CD14-positive monocyte (primary cell): ENCODE data around the gene RPS6KB2. TPM values are rescaled to one million over a fixed set of nuclear protein-coding genes. Genes with fewer than 3 reads are reported as not detected.

Experiments
- DNase-seq, 3 donors: peaks; one replicate each; pipeline ENCODE4 v3.0.0-alpha.2; 2011 to 2022
- H2AFZ ChIP-seq: 2 replicates; pipeline ENCODE4 v1.6.0; 2012; ENCODE audit warnings: mild to moderate bottlenecking, low read depth, low read length, inconsistent platforms; ENCODE audit not compliant: insufficient read depth, poor library complexity, severe bottlenecking
- H3K27ac ChIP-seq, 2 donors: 1 replicate in 1 of 2; 2 replicates in 1 of 2; pipeline ENCODE4 v1.5.1; 2012 to 2013; ENCODE audit warnings: low read length in 2 of 2, control low read depth in 1 of 2, inconsistent platforms in 1 of 2, low read depth in 1 of 2, mild to moderate bottlenecking in 1 of 2
- H3K27me3 ChIP-seq, 2 donors: one replicate each; pipeline versions ENCODE4 v1.6.0 to v1.6.1; 2011 to 2013; ENCODE audit warnings: low read length in 2 of 2; ENCODE audit not compliant: control insufficient read depth in 2 of 2, insufficient read depth in 2 of 2
- H3K36me3 ChIP-seq, 2 donors: replicated peaks in 1 of 2; 1 replicate in 1 of 2; 2 replicates in 1 of 2; pipeline versions ENCODE4 v1.5.1 to v1.6.1; 2012 to 2013; ENCODE audit warnings: low read length in 2 of 2, control low read depth in 1 of 2, inconsistent platforms in 1 of 2, mild to moderate bottlenecking in 1 of 2; ENCODE audit not compliant: insufficient read depth in 2 of 2, control insufficient read depth in 1 of 2
- H3K4me1 ChIP-seq, 2 donors: 1 replicate in 1 of 2; 2 replicates in 1 of 2; pipeline versions ENCODE4 v1.5.1 to v1.6.1; 2012 to 2013; ENCODE audit warnings: low read length in 2 of 2, control low read depth in 1 of 2, inconsistent platforms in 1 of 2, mild to moderate bottlenecking in 1 of 2, moderate library complexity in 1 of 2; ENCODE audit not compliant: insufficient read depth in 2 of 2, control insufficient read depth in 1 of 2
- H3K4me2 ChIP-seq: replicated peaks from 2 replicates; pipeline ENCODE3; 2012; ENCODE audit warnings: low read length, moderate library complexity, mild to moderate bottlenecking; ENCODE audit not compliant: poor library complexity, severe bottlenecking; ENCODE audit errors: extremely low read depth
- H3K4me3 ChIP-seq, 3 experiments: fragments of 200-600 bp in 1 of 3; sonication (generic) in 1 of 3; replicated peaks in 1 of 3; 1 replicate in 2 of 3; 2 replicates in 1 of 3; pipeline ENCODE4 v1.5.1; 2011 to 2013; ENCODE audit warnings: low read length in 3 of 3, mild to moderate bottlenecking in 3 of 3, control low read depth in 2 of 3, low read depth in 2 of 3, inconsistent platforms in 1 of 3, moderate library complexity in 1 of 3
- H3K79me2 ChIP-seq: 2 replicates; pipeline ENCODE4 v1.6.0; 2012; ENCODE audit warnings: mild to moderate bottlenecking, control low read depth, inconsistent platforms, low read length, moderate library complexity; ENCODE audit not compliant: insufficient read depth
- H3K9ac ChIP-seq: 2 replicates; pipeline ENCODE4 v1.6.0; 2017; ENCODE audit warnings: low read length, mild to moderate bottlenecking; ENCODE audit not compliant: insufficient read depth, poor library complexity, severe bottlenecking
- H3K9me3 ChIP-seq, 2 donors: replicated peaks in 1 of 2; 1 replicate in 1 of 2; 2 replicates in 1 of 2; pipeline versions ENCODE4 v1.5.1 to v1.6.1; 2012 to 2013; ENCODE audit warnings: low read length in 2 of 2, control low read depth in 1 of 2; ENCODE audit not compliant: control insufficient read depth in 1 of 2, insufficient read depth in 1 of 2
- H4K20me1 ChIP-seq: 2 replicates; pipeline ENCODE4 v1.6.0; 2012; ENCODE audit warnings: mild to moderate bottlenecking, low read length, control low read depth, moderate library complexity; ENCODE audit not compliant: insufficient read depth
- H3K27ac Mint-ChIP-seq, 7 donors: one replicate each; pipeline ENCODE4 v1.8.0; 2020; ENCODE audit warnings: mild to moderate bottlenecking in 7 of 7, mixed read lengths in 7 of 7, moderate library complexity in 6 of 7, inconsistent platforms in 2 of 7
- H3K27me3 Mint-ChIP-seq, 3 donors: one replicate each; pipeline ENCODE4 v1.8.0; 2021 to 2022; ENCODE audit warnings: low read depth in 3 of 3, mild to moderate bottlenecking in 3 of 3, mixed read lengths in 3 of 3, moderate library complexity in 3 of 3, inconsistent platforms in 1 of 3
- H3K36me3 Mint-ChIP-seq, 2 donors: one replicate each; pipeline ENCODE4 v1.8.0; 2020; ENCODE audit warnings: mixed read lengths in 2 of 2, inconsistent platforms in 1 of 2, mild to moderate bottlenecking in 1 of 2
- H3K4me1 Mint-ChIP-seq: one replicate; pipeline ENCODE4 v1.8.0; 2020; ENCODE audit warnings: mild to moderate bottlenecking, mixed read lengths
- H3K4me3 Mint-ChIP-seq, 2 donors: one replicate each; pipeline ENCODE4 v1.8.0; 2020; ENCODE audit warnings: mild to moderate bottlenecking in 2 of 2, mixed read lengths in 2 of 2, moderate library complexity in 1 of 2
- H3K9me3 Mint-ChIP-seq, 7 donors: one replicate each; pipeline ENCODE4 v1.8.0; 2020 to 2022; ENCODE audit warnings: mixed read lengths in 7 of 7, mild to moderate bottlenecking in 6 of 7, moderate library complexity in 6 of 7, inconsistent platforms in 2 of 7
- WGBS: methylation state at CpG from one replicate; pipeline ENCODE4 v1.1.5; 2013; ENCODE audit warnings: missing lambda C conversion rate; ENCODE audit not compliant: insufficient coverage; 5-methylcytosine and 5-hydroxymethylcytosine counted together
- intact Hi-C, 2 donors: fragments of 100-400 bp; cut with micrococcal nuclease; formaldehyde crosslinking; loops; one replicate each; pipeline versions ENCODE4 v1.15.0 to v1.15.1; 2023
- polyA plus RNA-seq, 3 donors: library from polyadenylated mRNA; depleted of rRNA in 1 of 3; unstranded in 2 of 3; stranded (reverse) in 1 of 3; fragments of 300-500 nt in 2 of 3; fragments of >200 nt in 1 of 3; fragmentation: Illumina TruSeq in 2 of 3; gene quantifications; 1 replicate in 2 of 3; 2 replicates in 1 of 3; pipeline ENCODE4 v1.2.3, GENCODE V29; 2012 to 2021
- TF ChIP-seq, protein P1 (sequence below): fragments of 200-600 bp; IDR thresholded peaks from one replicate; pipeline ENCODE4 v1.8.0; 2022; ENCODE audit warnings: antibody characterized with exemption, mild to moderate bottlenecking

RPS6KB2 gene
- polyA plus RNA-seq, 3 donors: 51.6 to 101 (median 53.8) TPM

DNA sequence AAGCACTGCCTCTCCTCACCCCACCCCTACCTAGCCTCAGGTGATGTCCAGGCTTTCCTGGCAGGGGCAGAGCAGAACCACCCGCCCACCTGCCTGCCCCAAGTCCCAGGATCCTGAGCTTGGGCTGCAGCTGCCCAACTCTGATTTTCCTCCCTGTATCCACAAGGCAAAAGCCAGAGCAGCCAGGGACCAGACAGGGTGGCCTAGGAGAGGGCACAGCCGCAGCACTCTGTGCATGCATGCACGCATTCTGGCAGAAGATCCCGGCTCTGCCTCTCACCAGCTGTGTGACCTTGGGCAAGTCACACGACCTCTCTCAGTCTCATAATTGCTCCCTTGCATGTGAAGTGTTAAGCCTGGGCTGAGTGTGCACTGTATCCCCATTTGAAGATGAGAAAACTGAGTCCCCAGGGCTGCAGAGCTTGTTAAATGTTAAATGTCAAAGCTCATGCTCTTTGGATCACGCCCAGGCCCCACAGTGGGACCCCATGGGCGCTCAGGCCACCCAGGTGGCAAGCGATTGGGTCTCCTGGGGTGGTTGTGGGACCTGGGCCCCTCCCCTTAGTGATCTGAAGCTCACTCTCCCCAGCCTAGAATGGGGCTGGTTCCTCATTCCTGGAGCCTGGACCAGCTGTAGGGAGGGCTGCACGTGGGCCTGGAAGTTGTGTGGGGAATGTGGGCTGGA, 15.7 kb upstream of the RPS6KB2 start:
- TF ChIP-seq, protein P1, sequence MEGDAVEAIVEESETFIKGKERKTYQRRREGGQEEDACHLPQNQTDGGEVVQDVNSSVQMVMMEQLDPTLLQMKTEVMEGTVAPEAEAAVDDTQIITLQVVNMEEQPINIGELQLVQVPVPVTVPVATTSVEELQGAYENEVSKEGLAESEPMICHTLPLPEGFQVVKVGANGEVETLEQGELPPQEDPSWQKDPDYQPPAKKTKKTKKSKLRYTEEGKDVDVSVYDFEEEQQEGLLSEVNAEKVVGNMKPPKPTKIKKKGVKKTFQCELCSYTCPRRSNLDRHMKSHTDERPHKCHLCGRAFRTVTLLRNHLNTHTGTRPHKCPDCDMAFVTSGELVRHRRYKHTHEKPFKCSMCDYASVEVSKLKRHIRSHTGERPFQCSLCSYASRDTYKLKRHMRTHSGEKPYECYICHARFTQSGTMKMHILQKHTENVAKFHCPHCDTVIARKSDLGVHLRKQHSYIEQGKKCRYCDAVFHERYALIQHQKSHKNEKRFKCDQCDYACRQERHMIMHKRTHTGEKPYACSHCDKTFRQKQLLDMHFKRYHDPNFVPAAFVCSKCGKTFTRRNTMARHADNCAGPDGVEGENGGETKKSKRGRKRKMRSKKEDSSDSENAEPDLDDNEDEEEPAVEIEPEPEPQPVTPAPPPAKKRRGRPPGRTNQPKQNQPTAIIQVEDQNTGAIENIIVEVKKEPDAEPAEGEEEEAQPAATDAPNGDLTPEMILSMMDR: no peak
- H3K9me3 Mint-ChIP-seq: peaks cover 0 to 10% (median 4%) of the 10 kb centered on the region in 7 donors
- no peak overlapping the region for H3K27ac ChIP-seq

DNA sequence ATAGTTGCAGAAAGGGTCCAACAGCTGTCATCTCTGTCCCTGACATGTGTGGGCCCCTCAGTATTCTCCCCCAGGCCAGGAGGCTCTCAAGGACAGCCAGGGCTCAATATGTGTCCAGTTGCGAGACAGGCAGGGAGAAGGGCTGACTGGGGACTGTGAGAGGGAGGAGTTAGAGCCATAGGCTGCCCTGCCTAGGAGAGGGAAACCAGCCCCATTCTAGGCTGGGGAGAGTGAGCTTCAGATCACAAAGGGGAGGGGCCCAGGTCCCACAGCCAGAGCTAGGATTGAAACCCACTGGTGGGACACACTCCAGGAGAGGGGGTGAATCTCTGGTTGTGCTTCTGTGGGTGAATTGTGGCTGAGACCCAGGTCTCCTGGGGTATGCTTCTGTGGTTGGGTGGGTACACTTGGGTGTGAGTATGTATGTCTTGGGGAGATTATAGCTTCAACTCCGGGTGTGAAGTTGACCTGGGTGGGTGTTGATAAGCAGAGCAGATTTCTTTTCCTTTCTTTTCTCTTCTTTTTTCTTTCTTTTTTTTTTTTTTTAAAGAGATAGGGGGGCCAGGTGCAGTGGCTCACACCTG, 14.9 kb upstream of the RPS6KB2 start:
- TF ChIP-seq, protein P1: no peak
- Histone ChIP-seq H3K9ac (no peak overlapping the region), H3K79me2 (no peaks in the 10 kb centered on the region), H3K4me1 (peaks cover 30 to 42% of the 10 kb centered on the region in 2 donors), H3K36me3 (no peaks in the 10 kb centered on the region), H3K4me2 (no peak overlapping the region), H3K9me3 (no peaks in the 10 kb centered on the region), H2AFZ (no peak overlapping the region), H4K20me1 (peaks cover 17% of the 10 kb centered on the region), H3K27me3 (peaks cover 6 to 50% of the 10 kb centered on the region in 2 donors), H3K27ac (no peak overlapping the region), H3K4me3 (no peak overlapping the region)
- Mint-ChIP-seq H3K4me3 (peak overlapping the region in 1 of 2 donors; percentile 71), H3K27ac (no peak overlapping the region), H3K36me3 (peaks cover 10 to 15% of the 10 kb centered on the region in 2 donors), H3K27me3 (peaks cover 44 to 71% (median 58%) of the 10 kb centered on the region in 3 donors), H3K4me1 (peaks cover 34% of the 10 kb centered on the region), H3K9me3 (peaks cover 0 to 12% (median 4%) of the 10 kb centered on the region in 7 donors)
- intact Hi-C loops: no loop called here
- WGBS: 80% methylated on average over 1 of the region's 2 CpGs
- no peak for DNase-seq

More for the DNA sequence above, 15.7 kb upstream of the RPS6KB2 start:
- H4K20me1 ChIP-seq: peaks cover 25% of the 10 kb centered on the region
- Mint-ChIP-seq H3K27me3 (peaks cover 38 to 64% (median 51%) of the 10 kb centered on the region in 3 donors), H3K4me1 (peaks cover 41% of the 10 kb centered on the region), H3K27ac (no peak overlapping the region), H3K4me3 (no peak overlapping the region), H3K36me3 (peaks cover 13 to 16% of the 10 kb centered on the region in 2 donors)
- H3K4me1 ChIP-seq: peaks cover 36 to 46% of the 10 kb centered on the region in 2 donors
- H3K9ac ChIP-seq: no peak overlapping the region
- H3K4me3 ChIP-seq: no peak overlapping the region
- peaks cover 0 to 5% of the 10 kb centered on the region in 2 donors for H3K36me3 ChIP-seq
- WGBS: 96% methylated on average over 5 of the region's 9 CpGs
- no peak for DNase-seq
- no peak overlapping the region for H2AFZ ChIP-seq
- no peaks in the 10 kb centered on the region for H3K79me2 ChIP-seq
- intact Hi-C loops: no loop called here
- no peak overlapping the region for H3K4me2 ChIP-seq
- peaks cover 6 to 43% of the 10 kb centered on the region in 2 donors for H3K27me3 ChIP-seq
- H3K9me3 ChIP-seq: no peaks in the 10 kb centered on the region
